IPS-15b (cell line): ENCODE measurements around the gene DHX35.
A peak's percentile ranks its signal among the peaks of the same experiment; 100 is the strongest.
"Not testable (repeated sequence)": the region's sequence is repeated elsewhere in the genome, so short reads cannot be mapped to it uniquely, and the experiment has no call there.

Experiments used
- H3K27me3 ChIP-seq: one replicate; pipeline ENCODE4 v1.6.1; 2013; ENCODE audit warnings: low read length; ENCODE audit not compliant: control insufficient read depth, insufficient read depth
- H3K36me3 ChIP-seq: one replicate; pipeline ENCODE4 v1.6.1; 2013; ENCODE audit warnings: low read length; ENCODE audit not compliant: control insufficient read depth, insufficient read depth
- H3K4me1 ChIP-seq: one replicate; pipeline ENCODE4 v1.6.1; 2013; ENCODE audit warnings: mild to moderate bottlenecking, low read length; ENCODE audit not compliant: control insufficient read depth, insufficient read depth
- H3K4me3 ChIP-seq: one replicate; pipeline ENCODE4 v1.5.1; 2013; ENCODE audit warnings: low read depth, low read length
- H3K9ac ChIP-seq: one replicate; pipeline ENCODE4 v1.6.1; 2013; ENCODE audit warnings: low read depth, mild to moderate bottlenecking, low read length
- H3K9me3 ChIP-seq: one replicate; pipeline ENCODE4 v1.6.1; 2013; ENCODE audit warnings: mild to moderate bottlenecking, low read length; ENCODE audit not compliant: control insufficient read depth, insufficient read depth

The DHX35 gene

DNA sequence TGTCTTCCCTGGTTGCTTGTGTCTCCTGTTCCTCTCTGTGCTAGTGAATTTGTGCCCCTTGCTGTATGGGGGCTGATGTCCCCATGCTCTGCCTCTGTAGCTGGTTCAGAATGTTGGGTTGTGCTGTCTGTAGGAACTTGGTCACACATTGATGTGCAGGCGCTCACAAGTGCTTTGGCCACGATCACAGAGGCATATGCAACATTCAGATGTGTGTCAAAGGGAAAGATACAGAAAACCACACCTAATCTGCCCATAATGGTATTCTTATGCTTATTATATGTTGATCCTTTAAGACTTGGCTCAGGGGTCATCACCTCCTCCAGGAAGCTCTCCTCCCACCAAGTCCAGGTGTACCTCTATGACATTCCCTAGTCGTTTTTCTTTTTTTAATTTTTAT lies 17.1 kb upstream of the DHX35 start:
- Histone ChIP-seq H3K36me3 (peaks cover 14% of the 10 kb centered on the region), H3K9ac (no peak overlapping the region), H3K4me1 (no peaks in the 10 kb centered on the region), H3K27me3 (no peaks in the 10 kb centered on the region), H3K9me3 (no peaks in the 10 kb centered on the region), H3K4me3 (no peak overlapping the region)

- no peaks in the 10 kb centered on the region for H3K4me1 ChIP-seq
- H3K4me3 ChIP-seq = no peak overlapping the region
- H3K9me3 ChIP-seq = no peaks in the 10 kb centered on the region
- H3K36me3 ChIP-seq = peaks cover 21% of the 10 kb centered on the region
- H3K27me3 ChIP-seq = no peaks in the 10 kb centered on the region
- no peak overlapping the region for H3K9ac ChIP-seq
Observed at GRCh38 chr20:38946836-38947235, 15.3 kb upstream of the DHX35 start.

GRCh38 chr20:38947931-38948362 lies 14.2 kb upstream of the DHX35 start:
- no peaks in the 10 kb centered on the region for H3K9me3 ChIP-seq
- no peak overlapping the region for H3K9ac ChIP-seq
- peaks cover 23% of the 10 kb centered on the region for H3K36me3 ChIP-seq
- no peak overlapping the region for H3K4me3 ChIP-seq
- H3K27me3 ChIP-seq = no peaks in the 10 kb centered on the region
- H3K4me1 ChIP-seq = no peaks in the 10 kb centered on the region

GRCh38 chr20:38950254-38950653 lies 11.9 kb upstream of the DHX35 start:
- H3K9me3 ChIP-seq = no peaks in the 10 kb centered on the region
- H3K27me3 ChIP-seq = no peaks in the 10 kb centered on the region
- peaks cover 19% of the 10 kb centered on the region for H3K36me3 ChIP-seq
- H3K4me3 ChIP-seq = no peak overlapping the region
- no peak overlapping the region for H3K9ac ChIP-seq
- H3K4me1 ChIP-seq = no peaks in the 10 kb centered on the region

- peaks cover 19% of the 10 kb centered on the region for H3K36me3 ChIP-seq
Observed at GRCh38 chr20:38951611-38952010, 10.5 kb upstream of the DHX35 start.

GRCh38 chr20:38952153-38952552 lies 10.0 kb upstream of the DHX35 start:
- H3K9ac ChIP-seq = no peak overlapping the region
- H3K36me3 ChIP-seq = peaks cover 19% of the 10 kb centered on the region
- H3K4me1 ChIP-seq = no peaks in the 10 kb centered on the region
- no peaks in the 10 kb centered on the region for H3K27me3 ChIP-seq
- no peak overlapping the region for H3K4me3 ChIP-seq
- no peaks in the 10 kb centered on the region for H3K9me3 ChIP-seq

More at GRCh38 chr20:38951611-38952010, 10.5 kb upstream of the DHX35 start:
- no peaks in the 10 kb centered on the region for H3K4me1 ChIP-seq
- H3K9ac ChIP-seq = no peak overlapping the region
- H3K27me3 ChIP-seq = no peaks in the 10 kb centered on the region
- H3K4me3 ChIP-seq = no peak overlapping the region
- H3K9me3 ChIP-seq = no peaks in the 10 kb centered on the region

GRCh38 chr20:38953630-38954340 lies 8.4 kb upstream of the DHX35 start:
- peaks cover 15% of the 10 kb centered on the region for H3K36me3 ChIP-seq
- H3K4me1 ChIP-seq = no peaks in the 10 kb centered on the region
- H3K9ac ChIP-seq = no peak overlapping the region
- H3K9me3 ChIP-seq = no peaks in the 10 kb centered on the region
- H3K4me3 ChIP-seq = no peak overlapping the region
- no peaks in the 10 kb centered on the region for H3K27me3 ChIP-seq

- no peaks in the 10 kb centered on the region for H3K9me3 ChIP-seq
- H3K4me3 ChIP-seq = no peak overlapping the region
- H3K9ac ChIP-seq = no peak overlapping the region
- peaks cover 2% of the 10 kb centered on the region for H3K36me3 ChIP-seq
- H3K4me1 ChIP-seq = no peaks in the 10 kb centered on the region
- H3K27me3 ChIP-seq = no peaks in the 10 kb centered on the region
Observed at GRCh38 chr20:38957235-38957876, 4.8 kb upstream of the DHX35 start.

- no peaks in the 10 kb centered on the region for H3K4me1 ChIP-seq
- H3K27me3 ChIP-seq = no peaks in the 10 kb centered on the region
- H3K9ac ChIP-seq = no peak overlapping the region
- no peaks in the 10 kb centered on the region for H3K9me3 ChIP-seq
- no peaks in the 10 kb centered on the region for H3K36me3 ChIP-seq
- no peak overlapping the region for H3K4me3 ChIP-seq
Observed at GRCh38 chr20:38957915-38958485, 4.1 kb upstream of the DHX35 start.

GRCh38 chr20:38960187-38960687 lies 1.9 kb upstream of the DHX35 start:
- H3K36me3 ChIP-seq = not testable (repeated sequence)

DNA sequence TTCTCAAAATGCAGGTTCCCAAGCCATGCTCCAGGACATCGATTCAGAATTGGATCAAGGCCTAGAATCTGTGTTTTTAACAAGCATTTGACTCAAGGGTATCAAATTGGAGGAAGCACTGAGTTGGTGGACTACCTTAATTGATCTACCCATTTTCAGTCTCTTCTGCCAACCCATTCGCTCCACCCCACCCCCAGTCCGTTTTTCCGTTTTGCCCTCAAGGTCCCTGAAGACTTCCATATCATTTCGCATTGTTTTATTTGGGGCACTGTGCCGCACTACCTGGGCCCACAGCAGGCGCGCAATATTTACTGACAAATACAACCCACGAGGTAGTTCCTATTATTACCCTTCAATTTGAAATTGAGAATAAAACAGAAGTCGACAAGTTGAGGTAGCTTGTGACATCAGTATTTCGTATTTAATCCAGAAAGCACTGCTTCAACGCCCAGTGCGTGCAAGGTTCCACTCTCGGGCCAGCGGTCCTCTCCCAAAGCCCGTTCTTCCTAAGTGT lies 557 bp upstream of the DHX35 start:
- no peaks in the 10 kb centered on the region for H3K9me3 ChIP-seq
- no peaks in the 10 kb centered on the region for H3K4me1 ChIP-seq
- H3K4me3 ChIP-seq = peak overlapping the region; percentile 96
- H3K27me3 ChIP-seq = no peaks in the 10 kb centered on the region
- H3K9ac ChIP-seq = peak overlapping the region; percentile 91
- no peaks in the 10 kb centered on the region for H3K36me3 ChIP-seq

More at GRCh38 chr20:38960187-38960687, 1.9 kb upstream of the DHX35 start:
- H3K4me1 ChIP-seq, H3K9ac ChIP-seq, H3K27me3 ChIP-seq, H3K4me3 ChIP-seq, H3K9me3 ChIP-seq: not testable (repeated sequence)
